HL-60 (cell line): Measurements from ENCODE around the gene GP9.

Experiments used
- DNase-seq, 2 experiments: peaks; one replicate each; pipeline ENCODE4 v3.0.0-alpha.2; 2010 to 2020; ENCODE audit warnings: low read depth in 1 of 2, low spot score in 1 of 2
- H3K27ac ChIP-seq: fragments of 250-450 bp; sonication (Bioruptor Pico); replicated peaks from 2 replicates; pipeline ENCODE4 v1.5.1; 2020; ENCODE audit warnings: mild to moderate bottlenecking, moderate library complexity
- H3K27me3 ChIP-seq: fragments of 250-450 bp; sonication (Bioruptor Pico); 2 replicates; pipeline ENCODE4 v1.5.1; 2021; ENCODE audit warnings: mild to moderate bottlenecking, moderate library complexity; ENCODE audit not compliant: insufficient read depth, poor library complexity, severe bottlenecking
- H3K4me3 ChIP-seq: replicated peaks from 2 replicates; pipeline ENCODE4 v1.5.1; 2011; ENCODE audit warnings: mild to moderate bottlenecking, control low read depth, low read length; ENCODE audit not compliant: insufficient read depth
- GABPA ChIP-seq: IDR thresholded peaks from 2 replicates; pipeline ENCODE4 v1.6.1; 2012; ENCODE audit warnings: low read depth
- POLR2AphosphoS5 ChIP-seq: IDR thresholded peaks from 2 replicates; pipeline ENCODE4 v1.6.1; 2012; ENCODE audit warnings: low read depth
- SPI1 ChIP-seq: IDR thresholded peaks from 2 replicates; pipeline ENCODE4 v1.6.1; 2012; ENCODE audit warnings: low read depth, mild to moderate bottlenecking, borderline replicate concordance
- long read RNA-seq: library from polyadenylated mRNA; unstranded; transcript quantifications from one replicate; pipeline ENCODE4 v2.0.0, GENCODE V29; 2020
- TF ChIP-seq, protein P1 (sequence below): IDR thresholded peaks from 2 replicates; pipeline ENCODE4 v1.6.1; 2012; ENCODE audit warnings: low read depth; ENCODE audit not compliant: insufficient replicate concordance
- TF ChIP-seq, protein P2 (sequence below): IDR thresholded peaks from one replicate; pipeline ENCODE4 v1.5.1; 2011; ENCODE audit warnings: low read length, control low read depth, inconsistent platforms; ENCODE audit not compliant: insufficient read depth

The GP9 gene
- long read RNA-seq: 0 reads

DNA sequence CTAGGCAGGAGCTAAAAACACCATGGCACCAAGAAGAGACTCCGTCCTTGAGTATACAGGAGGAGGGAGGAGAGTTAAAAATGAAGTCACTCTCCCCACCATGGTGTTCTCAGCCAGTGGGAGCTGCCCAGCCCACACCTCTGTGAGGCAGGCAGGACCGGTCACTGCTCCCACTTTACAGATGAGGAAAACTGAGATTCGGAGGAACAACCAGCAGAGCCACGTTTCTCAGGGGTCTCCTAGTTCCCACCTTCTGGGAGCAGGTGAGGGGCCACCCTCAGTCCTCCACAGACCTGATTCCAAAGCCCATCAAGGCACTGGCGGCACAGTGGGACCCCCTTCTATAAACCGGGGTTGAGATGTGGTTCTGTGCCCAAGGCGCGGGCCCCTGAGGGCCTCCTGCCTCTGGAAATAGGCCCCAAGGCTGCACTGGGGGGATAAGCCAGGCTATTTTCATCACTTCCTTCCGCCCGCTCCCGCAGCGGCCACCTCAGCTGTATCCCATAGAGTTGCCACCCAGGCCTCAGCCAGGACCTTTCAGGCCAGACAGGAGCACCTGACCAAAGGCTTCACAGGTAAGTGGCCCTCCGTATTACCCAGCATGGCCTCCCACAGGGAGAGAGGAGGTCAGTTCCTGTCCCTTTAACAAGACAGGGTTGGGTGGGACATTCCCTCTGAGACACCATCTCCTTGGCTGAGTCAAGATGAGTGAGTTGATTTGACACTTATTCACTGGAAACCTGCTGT, at the start of gene GP9:
Gene GP9 (plus strand): TSS at position 504 of the 747 bp plus-strand sequence. CDS start 961 bp downstream, outside the sequence.
- Histone ChIP-seq H3K4me3 (no peak within 1 kb of the TSS), H3K27me3 (no peaks in the 10 kb centered on the region), H3K27ac (no peak within 1 kb of the TSS)
- no peak for TF ChIP-seq SPI1
- TF ChIP-seq POLR2AphosphoS5: no peak
- TF ChIP-seq, protein P1, sequence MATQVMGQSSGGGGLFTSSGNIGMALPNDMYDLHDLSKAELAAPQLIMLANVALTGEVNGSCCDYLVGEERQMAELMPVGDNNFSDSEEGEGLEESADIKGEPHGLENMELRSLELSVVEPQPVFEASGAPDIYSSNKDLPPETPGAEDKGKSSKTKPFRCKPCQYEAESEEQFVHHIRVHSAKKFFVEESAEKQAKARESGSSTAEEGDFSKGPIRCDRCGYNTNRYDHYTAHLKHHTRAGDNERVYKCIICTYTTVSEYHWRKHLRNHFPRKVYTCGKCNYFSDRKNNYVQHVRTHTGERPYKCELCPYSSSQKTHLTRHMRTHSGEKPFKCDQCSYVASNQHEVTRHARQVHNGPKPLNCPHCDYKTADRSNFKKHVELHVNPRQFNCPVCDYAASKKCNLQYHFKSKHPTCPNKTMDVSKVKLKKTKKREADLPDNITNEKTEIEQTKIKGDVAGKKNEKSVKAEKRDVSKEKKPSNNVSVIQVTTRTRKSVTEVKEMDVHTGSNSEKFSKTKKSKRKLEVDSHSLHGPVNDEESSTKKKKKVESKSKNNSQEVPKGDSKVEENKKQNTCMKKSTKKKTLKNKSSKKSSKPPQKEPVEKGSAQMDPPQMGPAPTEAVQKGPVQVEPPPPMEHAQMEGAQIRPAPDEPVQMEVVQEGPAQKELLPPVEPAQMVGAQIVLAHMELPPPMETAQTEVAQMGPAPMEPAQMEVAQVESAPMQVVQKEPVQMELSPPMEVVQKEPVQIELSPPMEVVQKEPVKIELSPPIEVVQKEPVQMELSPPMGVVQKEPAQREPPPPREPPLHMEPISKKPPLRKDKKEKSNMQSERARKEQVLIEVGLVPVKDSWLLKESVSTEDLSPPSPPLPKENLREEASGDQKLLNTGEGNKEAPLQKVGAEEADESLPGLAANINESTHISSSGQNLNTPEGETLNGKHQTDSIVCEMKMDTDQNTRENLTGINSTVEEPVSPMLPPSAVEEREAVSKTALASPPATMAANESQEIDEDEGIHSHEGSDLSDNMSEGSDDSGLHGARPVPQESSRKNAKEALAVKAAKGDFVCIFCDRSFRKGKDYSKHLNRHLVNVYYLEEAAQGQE: no peak
- TF ChIP-seq GABPA: no peak
- TF ChIP-seq, protein P2, sequence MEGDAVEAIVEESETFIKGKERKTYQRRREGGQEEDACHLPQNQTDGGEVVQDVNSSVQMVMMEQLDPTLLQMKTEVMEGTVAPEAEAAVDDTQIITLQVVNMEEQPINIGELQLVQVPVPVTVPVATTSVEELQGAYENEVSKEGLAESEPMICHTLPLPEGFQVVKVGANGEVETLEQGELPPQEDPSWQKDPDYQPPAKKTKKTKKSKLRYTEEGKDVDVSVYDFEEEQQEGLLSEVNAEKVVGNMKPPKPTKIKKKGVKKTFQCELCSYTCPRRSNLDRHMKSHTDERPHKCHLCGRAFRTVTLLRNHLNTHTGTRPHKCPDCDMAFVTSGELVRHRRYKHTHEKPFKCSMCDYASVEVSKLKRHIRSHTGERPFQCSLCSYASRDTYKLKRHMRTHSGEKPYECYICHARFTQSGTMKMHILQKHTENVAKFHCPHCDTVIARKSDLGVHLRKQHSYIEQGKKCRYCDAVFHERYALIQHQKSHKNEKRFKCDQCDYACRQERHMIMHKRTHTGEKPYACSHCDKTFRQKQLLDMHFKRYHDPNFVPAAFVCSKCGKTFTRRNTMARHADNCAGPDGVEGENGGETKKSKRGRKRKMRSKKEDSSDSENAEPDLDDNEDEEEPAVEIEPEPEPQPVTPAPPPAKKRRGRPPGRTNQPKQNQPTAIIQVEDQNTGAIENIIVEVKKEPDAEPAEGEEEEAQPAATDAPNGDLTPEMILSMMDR: no peak
- no peak for DNase-seq

DNA sequence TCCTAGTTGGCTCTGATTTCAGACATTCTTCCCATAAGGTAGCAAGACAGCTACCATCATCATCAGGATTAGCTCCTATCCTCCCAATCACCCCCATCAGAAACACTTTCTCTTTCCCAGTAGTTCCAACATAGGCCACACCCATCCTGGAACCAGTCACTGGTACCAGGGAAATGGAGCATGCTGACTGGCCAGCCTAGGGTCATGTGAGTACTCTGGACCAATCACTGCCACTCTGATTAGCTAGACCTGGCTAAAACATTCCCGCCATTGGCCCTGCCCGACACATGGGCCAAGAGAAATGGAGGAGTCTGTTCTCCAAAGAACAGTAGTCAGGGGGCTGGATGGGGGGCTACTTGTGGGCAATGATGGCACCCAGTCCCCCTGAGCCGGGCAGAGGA, 47.1 kb upstream of the GP9 start:
- TF ChIP-seq POLR2AphosphoS5: no peak
- TF ChIP-seq, protein P2: no peak
- TF ChIP-seq, protein P1: no peak
- no peak for TF ChIP-seq SPI1
- no peak for TF ChIP-seq GABPA
- Histone ChIP-seq H3K4me3 (no peak overlapping the region), H3K27me3 (no peaks in the 10 kb centered on the region), H3K27ac (no peak overlapping the region)
- DNase-seq: no peak

DNA sequence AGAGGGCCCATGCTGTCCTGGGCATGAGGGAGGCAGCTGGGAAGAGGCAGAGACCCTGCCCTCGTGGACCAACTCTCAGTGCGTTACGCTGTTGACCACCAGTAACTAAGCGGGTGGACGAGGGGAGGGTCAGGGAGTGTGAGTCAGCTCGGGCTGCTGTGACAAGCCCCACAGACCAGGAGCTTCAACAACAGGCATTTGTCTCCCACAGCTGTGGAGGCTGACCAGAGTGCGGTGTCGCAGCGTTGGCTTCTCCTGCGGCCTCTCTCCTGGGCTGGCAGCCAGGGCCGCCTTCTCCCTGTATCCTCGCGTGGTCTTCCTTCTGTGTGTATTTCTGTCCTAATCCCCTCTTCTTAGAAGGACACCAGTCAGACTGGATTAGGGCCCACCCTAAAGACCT, 46.4 kb upstream of the GP9 start:
- DNase-seq: no peak
- Histone ChIP-seq H3K27me3 (no peaks in the 10 kb centered on the region), H3K4me3 (no peak overlapping the region), H3K27ac (no peak overlapping the region)
- TF ChIP-seq GABPA: no peak
- no peak for TF ChIP-seq SPI1
- TF ChIP-seq POLR2AphosphoS5: no peak
- TF ChIP-seq, protein P1: no peak
- TF ChIP-seq, protein P2: no peak
